Panc1 (cell line): Measurements from ENCODE around the gene ZDHHC1. TPM values are rescaled to one million over a fixed set of nuclear protein-coding genes. Genes with fewer than 3 reads are reported as not detected.

Source experiments
- ATAC-seq: fragments of 200-7000 bp; cut with Tn5 transposase; 2 replicates; pipeline ENCODE4 v1.9.1; 2020; ENCODE audit warnings: mild to moderate bottlenecking, moderate library complexity
- BruUV-seq: library from RNA; stranded (reverse); fragments of 400-500 nt; replicated peaks from 2 replicates; lab custom pipeline; 2021; lab: Mats Ljungman, UMichigan
- CTCF ChIA-PET: fragments of 300-600 bp; sonication (Branson Sonifier 250); formaldehyde crosslinking; loops from one replicate; lab custom pipeline; 2022; ENCODE audit warnings: antibody characterized with exemption; lab: Charles Lee
- POLR2A ChIA-PET: fragments of 300-600 bp; sonication (Branson Sonifier 250); formaldehyde crosslinking; loops from one replicate; lab custom pipeline; 2022; ENCODE audit warnings: antibody characterized with exemption; lab: Charles Lee
- DNase-seq: peaks from one replicate; pipeline ENCODE4 v3.0.0-alpha.2; 2010; ENCODE audit warnings: low read depth, low spot score
- H3K27ac ChIP-seq: 2 replicates; pipeline ENCODE4 v1.5.1; 2011; ENCODE audit warnings: mild to moderate bottlenecking, low read length, inconsistent platforms
- H3K27me3 ChIP-seq: fragments of 200-500 bp; sonication (Bioruptor generic); 2 replicates; pipeline ENCODE4 v1.6.0; 2014; ENCODE audit warnings: low read length, inconsistent platforms; ENCODE audit not compliant: control insufficient read depth, insufficient read depth
- H3K36me3 ChIP-seq: fragments of 200-500 bp; sonication (Bioruptor generic); 2 replicates; pipeline ENCODE4 v1.5.1; 2014; ENCODE audit warnings: inconsistent platforms, mild to moderate bottlenecking, low read length, moderate library complexity; ENCODE audit not compliant: control insufficient read depth, insufficient read depth
- H3K4me1 ChIP-seq: 2 replicates; pipeline ENCODE4 v1.5.1; 2011; ENCODE audit warnings: inconsistent platforms, mild to moderate bottlenecking, low read length, moderate library complexity; ENCODE audit not compliant: control insufficient read depth, insufficient read depth
- H3K4me3 ChIP-seq, 2 experiments: 2 replicates each; pipeline ENCODE4 v1.5.1; 2011 to 2012; ENCODE audit warnings: low read depth in 2 of 2, low read length in 2 of 2, mild to moderate bottlenecking in 2 of 2, inconsistent platforms in 1 of 2, moderate library complexity in 1 of 2
- H3K9me3 ChIP-seq: fragments of 200-500 bp; sonication (Bioruptor generic); 2 replicates; pipeline ENCODE4 v1.5.1; 2014; ENCODE audit warnings: low read depth, mild to moderate bottlenecking, inconsistent platforms, low read length, moderate library complexity; ENCODE audit not compliant: control insufficient read depth, insufficient read depth
- CTCF ChIP-seq: fragments of 450-650 bp; IDR thresholded peaks from 2 replicates; pipeline ENCODE4 v1.5.1; 2017; ENCODE audit warnings: mild to moderate bottlenecking
- POLR2AphosphoS5 ChIP-seq: IDR thresholded peaks from 2 replicates; pipeline ENCODE4 v1.6.1; 2012; ENCODE audit warnings: mild to moderate bottlenecking, low read depth, low read length, moderate library complexity
- REST ChIP-seq, 2 experiments: IDR thresholded peaks; 2 replicates each; pipeline ENCODE4 v1.6.1; 2011 to 2012; ENCODE audit warnings: low read depth in 2 of 2, control low read depth in 1 of 2, low read length in 1 of 2, mild to moderate bottlenecking in 1 of 2, moderate library complexity in 1 of 2; ENCODE audit not compliant: insufficient read depth in 1 of 2
- SIN3A ChIP-seq: IDR thresholded peaks from 2 replicates; pipeline ENCODE4 v1.6.1; 2012; ENCODE audit warnings: low read depth, mild to moderate bottlenecking, low read length, moderate library complexity, borderline replicate concordance; ENCODE audit not compliant: insufficient read depth
- TCF7L2 ChIP-seq: IDR thresholded peaks from 2 replicates; pipeline ENCODE4 v1.6.1; 2011; ENCODE audit warnings: mild to moderate bottlenecking, low read depth, low read length, inconsistent platforms
- in situ Hi-C: cut with HindIII; loops from 2 replicates; pipeline ENCODE4 v1.10.0; 2016; ENCODE audit warnings: low sequenced_read_pairs, low pct_unique_long_range_greater_than_20kb
- intact Hi-C: fragments of 100-400 bp; cut with micrococcal nuclease; formaldehyde crosslinking; loops from one replicate; pipeline ENCODE4 v1.10.0; 2022; ENCODE audit not compliant: unreplicated experiment
- total RNA-seq: library from RNA; stranded (reverse); gene quantifications from one replicate; pipeline ENCODE4 v1.2.1, GENCODE V29; 2021; ENCODE audit not compliant: unreplicated experiment

Gene ZDHHC1
- total RNA-seq, 1 experiment from 2014 or later: 7.8 TPM

- DNase-seq: no peak
- intact Hi-C loops: no loop called here
- ChIA-PET CTCF (no interaction called here), POLR2A (no interaction called here)
- in situ Hi-C loops: no loop called here
- TF ChIP-seq SIN3A (no peak), REST (IDR thresholded peaks at IDR 0.05; ENCODE audit: insufficient read depth in 1 of 2, low read depth in 2 of 2, low read length in 1 of 2) (no peak)
- Histone ChIP-seq H3K27me3 (no peaks in the 10 kb centered on the region), H3K36me3 (no peaks in the 10 kb centered on the region), H3K9me3 (no peaks in the 10 kb centered on the region), H3K27ac (no peak overlapping the region), H3K4me1 (no peaks in the 10 kb centered on the region), H3K4me3 (no peak overlapping the region)
- no peak for ATAC-seq
- no TSS peak for BruUV-seq
Observed at GRCh38 chr16:67370661-67371060, 45.6 kb downstream of the ZDHHC1 start.

GRCh38 chr16:67364600-67365235 is 51.6 kb downstream of the ZDHHC1 start:
- CTCF ChIA-PET: no interaction called here
- BruUV-seq: no TSS peak
- intact Hi-C loops: no loop called here

More at GRCh38 chr16:67364600-67365235, 51.6 kb downstream of the ZDHHC1 start:
- no peak for TF ChIP-seq TCF7L2
- TF ChIP-seq CTCF: no peak
- TF ChIP-seq POLR2AphosphoS5: no peak
- no peak for TF ChIP-seq REST (IDR thresholded peaks at IDR 0.05; ENCODE audit: insufficient read depth in 1 of 2, low read depth in 2 of 2, low read length in 1 of 2)
- no peak for TF ChIP-seq SIN3A
- Histone ChIP-seq H3K27me3 (no peaks in the 10 kb centered on the region), H3K4me1 (no peaks in the 10 kb centered on the region), H3K36me3 (no peaks in the 10 kb centered on the region), H3K27ac (no peak overlapping the region), H3K9me3 (no peaks in the 10 kb centered on the region), H3K4me3 (no peak overlapping the region)
- POLR2A ChIA-PET: no interaction called here
- DNase-seq (no peak), ATAC-seq (no peak)
- in situ Hi-C loops: no loop called here
